ENCODE measurements around the gene EPN1. TPM values are rescaled to one million over a fixed set of nuclear protein-coding genes. Genes with fewer than 3 reads are reported as not detected.

EPN1 gene
- total RNA-seq, 1 experiment from 2014 or later = 43.6 TPM

DNA sequence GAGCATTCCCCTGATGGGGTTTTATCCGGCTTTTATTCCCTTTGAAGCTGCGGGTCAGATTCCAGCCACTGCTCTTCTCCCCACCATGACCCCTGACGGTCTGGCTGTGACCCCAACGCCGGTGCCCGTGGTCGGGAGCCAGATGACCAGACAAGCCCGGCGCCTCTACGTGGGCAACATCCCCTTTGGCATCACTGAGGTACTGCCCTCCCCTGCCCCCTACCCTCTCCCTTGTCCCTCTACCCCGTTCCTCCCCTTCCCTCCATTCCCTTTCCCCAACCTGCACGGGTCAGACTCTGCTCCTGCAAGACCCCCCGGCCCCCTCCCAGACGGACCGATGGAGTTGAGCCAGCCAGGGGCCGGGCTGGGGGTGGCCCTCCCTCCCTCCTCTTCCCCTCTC lies 14.0 kb upstream of the EPN1 start:
- no peak for DNase-seq (ENCODE audit: low spot score)

DNA sequence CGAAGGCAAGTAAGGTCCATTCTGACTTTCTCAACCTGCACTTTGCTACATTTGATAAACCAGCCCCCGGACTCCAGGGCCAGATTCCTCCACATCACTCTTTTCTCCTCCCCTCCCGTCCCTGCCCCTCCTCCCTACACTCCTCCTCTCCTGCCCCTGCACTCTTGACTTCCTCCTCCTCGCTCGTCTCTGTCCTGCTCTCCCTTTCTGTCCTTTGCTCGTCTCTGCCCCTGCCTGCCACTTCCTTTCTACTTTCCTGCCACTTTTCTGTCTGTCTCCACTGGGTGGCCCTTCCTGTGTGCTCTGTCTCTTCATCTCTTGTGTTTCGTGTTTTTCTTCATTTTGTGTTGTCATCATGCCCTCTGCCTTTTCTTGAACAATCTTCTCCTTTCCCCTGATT lies 13.2 kb upstream of the EPN1 start:
- no peak for DNase-seq (ENCODE audit: low spot score)

DNA sequence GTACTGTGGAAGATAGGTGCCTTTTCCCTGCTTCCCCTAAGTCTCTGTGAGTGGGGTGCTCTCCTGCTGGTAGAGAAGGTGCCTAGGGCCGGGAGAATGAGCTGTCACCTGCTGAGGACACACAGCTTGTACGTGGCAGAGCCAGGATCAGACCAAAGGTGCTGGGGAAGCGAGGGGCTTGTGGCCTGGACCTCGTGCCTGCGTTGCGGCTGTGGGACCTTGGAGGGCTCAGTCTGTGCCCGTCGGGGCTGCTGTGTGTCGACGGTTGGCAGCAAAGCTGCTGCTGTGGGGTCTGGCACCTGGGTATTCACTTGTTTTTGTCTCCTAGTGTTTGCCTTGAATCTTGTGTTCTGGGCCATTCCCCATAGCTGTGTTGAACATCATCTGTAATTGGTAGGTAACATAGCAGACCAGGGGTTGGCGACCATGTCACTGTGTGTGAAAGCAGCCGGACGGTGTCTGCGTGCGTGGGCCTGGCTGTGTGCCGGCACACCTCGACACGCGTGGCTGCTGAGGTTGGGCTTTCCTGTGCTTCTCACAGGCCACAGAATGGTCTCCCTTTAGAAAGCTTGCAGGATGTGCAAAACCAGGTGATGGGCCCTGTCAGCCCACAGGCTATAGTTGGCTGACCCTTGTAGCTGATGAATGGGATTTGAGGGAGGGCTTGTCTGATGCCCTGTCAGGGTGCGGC lies 11.0 kb upstream of the EPN1 start:
- no peak for DNase-seq (ENCODE audit: low spot score)

DNA sequence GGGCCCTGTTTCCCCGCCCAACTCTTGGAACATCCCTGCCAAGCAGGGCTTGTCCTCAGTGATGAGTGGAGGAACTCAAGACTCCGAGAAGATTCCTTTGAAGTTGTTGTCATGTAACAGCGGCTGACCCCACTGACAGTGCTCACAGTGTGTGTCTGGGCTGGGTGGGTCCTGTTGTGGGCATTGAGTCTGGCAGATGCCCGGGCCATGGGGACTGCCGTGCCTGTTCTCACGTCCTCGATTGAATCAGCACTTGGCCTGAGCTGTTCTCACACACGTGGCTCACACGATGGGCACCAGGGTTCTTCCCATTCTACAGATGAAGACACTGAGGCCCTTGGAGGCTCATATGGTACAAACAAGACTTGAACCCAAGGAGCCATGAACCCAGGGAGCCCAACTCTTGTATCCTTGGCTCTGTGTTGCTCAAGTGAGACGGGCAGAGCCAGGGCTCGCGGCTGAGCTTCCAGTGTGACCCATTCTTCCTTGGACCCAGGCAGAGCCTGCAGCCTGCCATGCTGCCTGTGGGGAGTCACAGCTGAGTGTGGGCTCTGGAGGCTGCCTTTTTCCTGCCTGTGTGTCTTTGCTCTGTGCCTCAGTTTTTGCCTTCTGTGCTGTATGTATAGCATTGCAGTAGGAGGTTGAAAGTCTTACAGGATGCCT lies 8.6 kb upstream of the EPN1 start:
- DNase-seq (ENCODE audit: low spot score) = no peak

DNA sequence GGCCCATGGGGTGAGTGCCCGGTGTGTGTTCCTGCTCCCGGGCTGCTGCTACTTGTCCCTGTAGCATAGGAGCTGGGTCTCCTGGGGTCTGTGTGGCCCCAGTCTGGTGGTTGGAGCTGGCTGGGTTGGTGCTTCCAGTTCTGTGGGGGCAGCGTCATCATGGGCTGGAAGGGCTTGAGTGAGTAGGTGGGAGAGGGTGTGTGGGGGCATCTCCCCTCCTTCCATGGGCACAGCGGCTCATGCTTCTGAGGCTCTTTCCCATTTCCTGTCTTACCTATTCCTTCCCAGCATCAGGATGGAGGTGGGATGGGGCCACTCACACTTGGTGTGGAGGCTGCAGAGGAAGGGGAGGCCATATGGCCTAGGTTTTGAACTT lies 8.0 kb upstream of the EPN1 start:
- no peak for DNase-seq (ENCODE audit: low spot score)

DNA sequence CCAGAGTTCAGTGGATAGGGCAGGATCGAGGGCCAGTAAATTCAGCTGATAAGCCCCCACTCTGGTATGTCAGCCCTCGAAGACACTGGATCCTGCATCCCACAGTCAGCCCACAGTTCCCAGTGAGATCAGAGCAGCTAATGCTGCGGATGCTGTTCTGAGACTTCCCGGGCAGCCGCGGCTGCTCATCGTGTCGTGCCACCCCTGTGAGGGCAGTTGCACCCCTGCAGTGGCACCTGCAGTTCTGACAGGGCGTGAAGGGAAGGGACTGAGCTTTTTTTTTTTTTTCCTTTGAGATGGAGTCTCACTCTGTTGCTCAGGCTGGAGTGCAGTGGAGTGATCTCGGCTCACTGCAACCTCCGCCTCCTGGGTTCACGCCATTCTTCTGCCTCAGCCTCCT lies 7.5 kb upstream of the EPN1 start:
- no peak for DNase-seq (ENCODE audit: low spot score)

DNA sequence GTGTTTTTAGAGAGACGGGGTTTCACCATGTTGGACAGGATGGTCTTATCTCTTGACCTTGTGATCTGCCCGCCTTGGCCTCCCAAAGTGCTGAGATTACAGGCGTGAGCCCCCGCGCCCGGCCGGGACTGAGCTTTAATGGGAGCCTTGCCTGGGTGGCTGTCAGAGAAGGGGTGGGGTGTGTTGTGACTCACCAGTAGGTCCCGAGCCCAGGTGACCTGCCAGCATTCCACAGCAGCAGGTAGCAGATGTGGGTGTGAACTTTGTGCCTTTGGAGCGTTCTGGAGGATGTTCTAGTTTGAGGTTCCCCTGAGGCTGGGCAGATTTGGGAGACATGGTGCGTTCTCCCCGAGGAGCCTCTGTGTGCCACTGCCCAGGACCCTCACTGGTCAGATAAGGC lies 7.1 kb upstream of the EPN1 start:
- DNase-seq (ENCODE audit: low spot score) = no peak

DNA sequence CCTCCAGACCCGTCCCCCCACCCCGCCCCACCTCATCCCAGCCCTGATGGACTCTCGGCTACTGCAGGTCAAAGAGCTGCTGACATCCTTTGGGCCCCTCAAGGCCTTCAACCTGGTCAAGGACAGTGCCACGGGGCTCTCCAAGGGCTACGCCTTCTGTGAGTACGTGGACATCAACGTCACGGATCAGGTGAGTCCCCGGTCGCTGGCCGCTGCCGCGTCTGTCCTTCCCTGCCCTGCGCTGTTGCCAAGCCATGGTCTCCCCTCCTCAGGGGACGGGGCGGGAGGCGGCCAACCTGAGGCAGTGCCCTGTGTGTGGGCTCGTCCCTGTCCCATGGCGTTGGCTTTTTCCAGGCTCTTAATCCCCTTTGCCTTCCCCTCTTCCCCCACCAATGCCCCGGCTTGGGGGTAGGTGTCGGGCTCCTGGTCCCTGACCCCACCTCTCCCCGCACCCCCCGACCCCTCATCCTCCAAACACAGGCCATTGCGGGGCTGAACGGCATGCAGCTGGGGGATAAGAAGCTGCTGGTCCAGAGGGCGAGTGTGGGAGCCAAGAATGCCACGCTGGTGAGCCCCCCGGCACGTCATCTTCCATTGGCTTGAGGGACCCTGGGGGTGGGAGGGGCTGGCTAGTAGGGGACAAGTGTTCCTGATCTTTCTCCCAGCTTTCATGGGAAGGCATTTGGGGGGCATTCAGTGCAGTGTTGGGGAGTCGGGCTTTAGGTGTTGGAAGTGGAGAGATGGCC lies 6.2 kb upstream of the EPN1 start:
- no peak for DNase-seq (ENCODE audit: low spot score)

DNA sequence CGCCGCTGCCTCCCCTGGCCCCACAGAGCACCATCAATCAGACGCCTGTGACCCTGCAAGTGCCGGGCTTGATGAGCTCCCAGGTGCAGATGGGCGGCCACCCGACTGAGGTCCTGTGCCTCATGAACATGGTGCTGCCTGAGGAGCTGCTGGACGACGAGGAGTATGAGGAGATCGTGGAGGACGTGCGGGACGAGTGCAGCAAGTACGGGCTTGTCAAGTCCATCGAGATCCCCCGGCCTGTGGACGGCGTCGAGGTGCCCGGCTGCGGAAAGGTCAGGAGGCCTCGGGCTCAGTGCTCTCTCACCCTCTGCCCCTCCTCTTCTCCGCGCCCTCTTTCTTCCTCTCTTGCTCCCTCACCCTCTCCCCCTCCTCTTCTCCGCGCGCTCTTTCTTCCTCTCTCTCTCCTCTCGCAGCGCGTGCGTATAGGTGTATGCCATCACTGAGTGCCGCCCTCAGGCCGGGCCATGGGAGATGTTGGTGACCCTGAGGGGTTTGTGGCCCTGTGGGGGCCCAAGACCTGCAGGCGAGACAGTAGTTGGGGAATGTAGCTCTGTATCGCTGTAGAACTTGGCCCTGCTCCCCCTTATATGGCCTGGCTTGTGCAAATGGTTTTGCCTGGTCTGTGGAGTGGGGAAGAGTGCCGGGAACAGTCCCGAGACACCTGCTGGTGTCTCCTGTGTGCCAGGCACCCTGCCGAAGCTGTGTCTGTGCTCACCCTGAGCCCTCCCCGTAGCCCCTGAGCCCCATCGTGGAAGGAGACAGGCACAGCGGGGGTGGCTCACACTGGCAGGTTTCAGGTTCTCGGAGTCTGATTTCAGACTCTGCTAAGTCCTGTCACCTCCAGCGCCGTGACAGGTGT lies 5.4 kb upstream of the EPN1 start:
- DNase-seq (ENCODE audit: low spot score) = no peak

DNA sequence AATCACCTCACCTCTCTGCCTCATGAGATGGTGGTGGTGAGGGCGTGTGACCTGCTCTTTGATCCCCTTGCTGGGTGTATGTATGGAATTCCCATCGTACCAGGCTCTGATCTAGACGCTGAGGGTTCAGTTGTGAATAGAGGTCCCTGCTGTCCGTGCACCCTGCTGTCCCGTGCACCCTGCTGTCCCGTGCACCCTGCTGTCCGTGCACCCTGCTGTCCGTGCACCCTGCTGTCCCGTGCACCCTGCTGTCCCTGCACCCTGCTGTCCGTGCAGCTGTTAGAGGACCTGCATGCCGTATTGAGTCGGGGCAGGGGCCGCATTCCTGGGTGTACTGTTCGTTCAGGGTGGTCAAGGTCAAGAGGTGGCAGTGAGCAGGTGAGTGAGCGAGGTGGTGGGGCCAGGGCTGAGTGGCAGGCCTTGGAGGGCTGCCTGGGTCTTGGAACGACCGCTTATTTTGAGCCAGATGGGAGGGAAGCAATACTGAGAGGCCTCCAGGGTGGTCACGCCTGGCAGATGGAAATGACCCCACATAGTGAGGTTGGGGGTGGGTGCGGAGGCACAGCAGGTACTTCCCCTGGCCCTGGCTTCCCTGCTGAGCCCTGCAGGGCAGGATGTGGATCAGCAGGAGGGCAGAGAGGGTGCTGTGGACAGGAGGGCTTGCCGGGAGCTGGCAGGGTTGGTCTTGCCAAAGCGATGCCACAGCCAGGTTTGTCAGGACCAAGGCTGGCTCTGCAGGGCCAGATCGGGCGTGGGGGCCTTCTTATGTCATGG lies 4.6 kb upstream of the EPN1 start:
- peak; percentile 84 for DNase-seq (ENCODE audit: low spot score)

DNA sequence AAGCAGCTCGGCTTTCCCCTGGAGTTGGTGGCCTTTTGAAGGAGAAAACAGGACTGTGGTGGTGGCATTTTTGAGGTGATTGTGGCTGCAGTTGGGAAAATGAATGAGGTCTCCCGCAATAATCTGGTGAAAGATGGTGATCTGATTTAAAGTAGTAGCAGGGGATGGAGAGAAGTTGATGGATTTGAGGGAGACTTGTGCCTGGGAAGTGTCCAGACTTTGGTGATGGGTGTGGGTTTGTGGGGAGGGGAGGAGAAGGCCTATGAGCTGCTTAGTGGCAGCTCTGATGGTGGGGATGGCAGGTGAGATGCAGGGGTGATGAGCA lies 4.0 kb upstream of the EPN1 start:
- DNase-seq (ENCODE audit: low spot score) = no peak

DNA sequence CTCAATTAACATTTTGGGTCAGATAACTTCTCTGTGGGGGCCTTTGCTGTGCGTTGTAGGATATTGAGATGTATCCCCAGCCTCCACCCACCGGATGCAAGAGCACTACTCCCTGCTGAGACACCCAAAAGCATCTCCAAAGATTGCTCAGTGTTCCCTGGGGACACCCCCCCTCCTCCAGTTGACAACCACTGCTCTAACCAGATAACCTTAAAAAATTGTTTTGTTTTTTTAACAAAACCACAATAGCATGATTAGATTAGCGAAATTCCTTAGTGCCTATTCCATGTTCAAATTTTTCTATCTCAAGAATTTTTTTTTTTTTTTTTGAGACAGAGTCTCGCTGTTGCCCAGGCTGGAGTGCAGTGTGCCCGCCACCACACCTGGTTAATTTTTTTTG lies 2.6 kb upstream of the EPN1 start:
- DNase-seq (ENCODE audit: low spot score) = no peak

DNA sequence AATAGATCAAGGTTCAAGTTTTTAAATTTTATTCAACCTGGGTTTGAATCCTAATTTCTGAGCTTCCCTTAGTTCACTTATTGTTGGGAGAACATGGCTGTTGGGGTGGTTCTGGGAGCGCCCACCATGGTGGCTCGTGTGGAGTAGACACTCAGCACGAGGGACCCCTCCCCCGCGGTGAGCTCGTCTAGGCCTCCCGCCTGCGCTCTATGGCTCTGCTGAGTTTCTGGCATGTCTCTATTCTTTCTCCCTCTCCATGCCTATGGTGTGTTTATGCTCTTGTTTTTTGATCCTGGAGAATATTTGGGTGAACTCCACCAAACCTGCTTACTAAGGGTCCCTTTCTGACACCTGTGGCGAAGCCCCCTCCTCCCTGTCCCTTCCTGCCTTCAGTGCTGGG lies 1.6 kb upstream of the EPN1 start:
- no peak for DNase-seq (ENCODE audit: low spot score)

DNA sequence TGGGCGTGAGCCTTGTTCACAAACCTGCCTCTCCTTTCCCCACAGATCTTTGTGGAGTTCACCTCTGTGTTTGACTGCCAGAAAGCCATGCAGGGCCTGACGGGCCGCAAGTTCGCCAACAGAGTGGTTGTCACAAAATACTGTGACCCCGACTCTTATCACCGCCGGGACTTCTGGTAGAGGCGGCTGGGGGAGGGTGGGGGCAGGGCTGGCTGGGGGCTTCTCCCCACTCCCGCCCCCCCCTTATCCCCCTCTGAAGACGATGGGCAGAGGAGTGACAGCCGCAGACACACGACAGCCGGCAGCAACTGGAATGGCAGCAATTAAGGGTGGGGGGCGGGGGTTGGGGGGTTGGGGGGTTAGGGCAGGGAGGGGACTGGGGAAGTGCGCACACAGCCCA lies 1.1 kb upstream of the EPN1 start:
- no peak for DNase-seq (ENCODE audit: low spot score)

DNA sequence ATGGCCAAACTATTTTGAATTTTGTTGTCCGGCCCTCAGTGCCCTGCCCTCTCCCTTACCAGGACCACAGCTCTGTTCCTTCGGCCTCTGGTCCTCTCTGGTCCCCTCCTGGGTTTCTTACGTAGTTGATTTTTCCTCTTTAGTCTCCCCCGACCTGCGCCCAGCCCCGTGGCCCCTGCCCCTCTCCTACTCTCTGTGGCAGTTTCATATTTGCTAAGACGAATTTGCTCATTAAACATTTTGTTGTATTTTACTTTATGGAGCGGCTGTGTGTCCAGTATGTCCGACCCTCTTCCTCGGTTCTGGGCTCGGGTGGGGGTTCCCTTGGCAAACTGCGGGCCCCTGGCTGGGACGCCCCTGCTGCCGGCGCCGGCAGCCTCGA lies 576 bp upstream of the EPN1 start:
- no peak for DNase-seq (ENCODE audit: low spot score)

DNA sequence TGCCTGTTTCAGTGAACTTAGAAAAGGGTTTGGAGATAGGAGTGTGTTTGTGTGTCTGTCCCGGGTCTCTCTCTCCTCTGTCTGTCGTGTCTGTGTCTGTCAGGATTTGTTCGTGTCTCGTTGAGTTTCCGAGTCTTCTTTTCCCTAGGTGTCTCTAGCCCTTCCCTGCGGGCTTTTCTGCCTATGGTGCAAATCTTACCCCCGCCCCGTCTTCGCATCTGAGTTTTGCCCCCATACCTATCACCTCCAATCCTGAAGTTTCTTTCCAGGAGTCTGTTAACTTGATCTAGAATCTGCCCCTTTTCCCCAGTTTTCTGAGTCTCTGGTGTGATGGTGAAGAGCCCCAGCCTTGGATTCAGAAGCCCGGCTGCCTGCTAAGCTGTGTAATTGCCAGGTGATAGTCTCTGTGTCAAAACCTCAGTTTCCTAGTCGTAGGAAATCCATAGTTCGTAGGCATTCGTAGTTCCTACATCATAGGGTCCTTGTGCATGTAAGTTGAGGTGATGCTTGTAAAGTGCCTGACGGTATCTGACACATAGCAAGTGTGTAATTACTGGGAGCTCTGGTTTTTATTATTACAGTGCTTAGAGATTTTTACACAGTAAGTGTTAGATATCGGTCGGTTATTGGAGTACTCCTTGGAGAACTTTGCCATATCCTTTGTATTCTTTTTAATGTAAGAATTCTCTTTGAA lies 782 bp downstream of the EPN1 start:
- DNase-seq (ENCODE audit: low spot score) = no peak

DNA sequence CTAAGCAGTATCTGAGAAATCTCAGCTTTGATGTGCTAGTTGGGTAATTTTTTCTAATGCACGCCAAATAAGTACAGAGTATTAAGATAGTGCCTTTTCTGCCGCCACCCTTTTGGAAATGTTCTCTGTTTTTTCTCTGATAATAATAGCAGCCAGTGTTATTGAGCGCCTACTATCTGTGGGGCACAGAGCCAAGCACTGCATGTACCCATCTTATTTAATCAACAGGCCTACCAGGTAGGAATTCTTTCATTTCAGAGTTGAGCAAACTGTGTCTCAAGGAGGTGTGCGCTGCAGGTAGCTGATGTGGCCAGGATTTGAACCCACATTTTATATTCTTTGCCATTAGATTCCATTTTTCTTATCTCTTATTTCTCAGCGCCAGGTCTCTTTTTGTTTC lies 1.4 kb downstream of the EPN1 start:
- no peak for DNase-seq (ENCODE audit: low spot score)

DNA sequence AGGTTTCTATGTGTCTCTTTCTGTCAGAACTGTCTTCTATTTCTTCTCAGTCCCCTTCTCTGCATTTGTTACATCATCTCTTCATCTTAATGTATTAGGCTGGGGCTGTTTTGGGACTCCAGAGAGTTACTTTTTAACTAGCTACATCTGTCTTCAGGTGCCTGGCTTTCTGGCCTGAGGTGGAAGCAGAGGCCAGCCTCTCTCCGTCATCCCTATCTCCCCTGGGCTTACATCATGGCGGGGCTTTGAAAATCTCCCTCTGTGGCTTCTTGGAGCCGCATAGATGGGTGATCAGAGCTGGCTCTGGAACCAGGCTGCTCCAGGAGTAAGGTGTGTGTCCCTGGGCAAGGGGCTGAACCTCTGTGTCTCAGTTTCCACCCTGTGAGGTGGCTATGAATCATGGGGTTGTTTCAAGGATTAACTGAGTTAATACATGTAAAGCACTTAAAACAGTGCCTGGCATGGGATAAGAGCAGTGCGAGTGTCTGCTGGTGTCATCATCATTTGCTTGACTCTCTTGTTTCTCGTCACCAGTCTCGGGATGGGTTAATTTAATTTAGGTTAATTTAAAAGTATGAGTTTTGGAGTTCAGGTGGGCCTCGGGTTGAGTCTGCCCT lies 2.0 kb downstream of the EPN1 start:
- DNase-seq (ENCODE audit: low spot score) = no peak

DNA sequence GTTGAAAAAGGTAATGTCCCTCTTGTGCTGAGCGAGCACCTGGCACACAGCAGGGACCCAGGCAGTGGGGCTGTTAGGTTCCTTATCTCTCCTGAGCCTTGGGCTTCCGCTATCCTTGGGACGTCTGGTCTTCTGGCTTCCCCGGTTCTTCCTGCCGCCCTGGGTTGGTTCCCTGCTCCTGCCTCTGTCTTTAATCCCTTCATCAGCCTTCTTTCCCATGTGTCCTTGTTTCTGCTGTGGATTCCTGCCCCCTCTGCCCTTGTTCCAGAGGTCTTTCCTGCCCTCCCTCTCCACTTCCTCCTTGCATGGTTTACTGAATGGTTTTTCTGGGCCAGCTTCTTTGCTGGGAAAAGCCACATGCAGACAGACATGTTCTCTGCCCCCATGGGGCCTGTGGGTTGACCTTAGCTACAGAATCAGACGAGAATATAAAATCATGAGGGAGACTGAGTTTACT lies 2.6 kb downstream of the EPN1 start:
- DNase-seq (ENCODE audit: low spot score) = no peak

DNA sequence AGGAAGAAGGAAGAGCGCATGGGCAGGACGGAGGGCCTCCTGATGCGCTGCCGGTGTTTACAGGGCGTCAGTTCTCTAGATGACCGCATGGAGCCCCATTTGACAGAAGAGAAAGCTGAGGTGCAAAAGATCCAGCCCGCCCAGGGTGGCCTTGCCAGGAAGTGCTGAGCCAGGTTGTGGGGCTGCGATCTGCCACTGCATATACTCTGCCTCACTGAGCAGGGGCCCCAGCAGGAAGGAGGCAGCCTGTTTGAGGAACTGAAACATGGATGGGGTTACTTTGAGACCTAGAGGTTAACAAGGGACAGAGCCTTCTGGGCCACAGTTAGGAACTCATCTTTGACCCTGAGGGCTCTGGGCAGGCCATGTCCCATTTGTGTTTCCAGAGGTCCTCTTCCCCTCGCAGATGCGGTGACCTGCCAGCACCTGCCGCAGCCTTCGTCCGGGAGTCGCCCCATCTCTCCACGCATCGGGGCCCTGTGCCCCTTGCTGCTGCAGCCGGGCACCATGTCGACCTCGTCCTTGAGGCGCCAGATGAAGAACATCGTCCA lies 3.2 kb downstream of the EPN1 start:
- no peak for DNase-seq (ENCODE audit: low spot score)
